ENCODE measurements around the gene EHD1. TPM values are rescaled to one million over a fixed set of nuclear protein-coding genes. Genes with fewer than 3 reads are reported as not detected.

EHD1 gene
- total and polyA plus RNA-seq, 2 of the 8 experiments (the other 6 are each of a cell fraction or from before 2014, with no cell fraction given), result 31.5 to 42.9 TPM

GRCh38 chr11:64898076-64898445 lies 19.6 kb upstream of the EHD1 start (continued):
- TF ChIP-seq TAF1 (IDR thresholded peaks at IDR 0.05; ENCODE audit: low read depth, low read length), result no peak
- no peak for TF ChIP-seq ATF2 (IDR thresholded peaks at IDR 0.05; ENCODE audit: low read length)
- TF ChIP-seq POU5F1 (IDR thresholded peaks at IDR 0.05; ENCODE audit: low read depth, low read length), result no peak
- no peak for TF ChIP-seq EP300 (IDR thresholded peaks at IDR 0.05; ENCODE audit: borderline replicate concordance in 1 of 2, low read depth in 2 of 2, low read length in 2 of 2)
- no peak for TF ChIP-seq BACH1 (IDR thresholded peaks at IDR 0.05; ENCODE audit: low read length)
- TF ChIP-seq YY1 (IDR thresholded peaks at IDR 0.05; ENCODE audit: low read depth, low read length), result no peak
